Hepatic stellate cell (primary cell): Measurements from ENCODE around the gene PDK1.
"Not testable (repeated sequence)": the region's sequence is repeated elsewhere in the genome, so short reads cannot be mapped to it uniquely, and the experiment has no call there.

Source experiments
- DNase-seq: peaks from one replicate; pipeline ENCODE4 v3.0.0; 2011; ENCODE audit warnings: low spot score

The PDK1 gene

GRCh38 chr2:172555522-172556283, at the start of gene PDK1:
Gene PDK1 (plus strand): TSS chr2:172556090. CDS start chr2:172556151, 61 bp downstream.
- DNase-seq: peak; percentile 87

- DNase-seq: no peak
Measured at GRCh38 chr2:172507199-172507598, 48.7 kb upstream of the PDK1 start.

GRCh38 chr2:172510088-172510487, 45.8 kb upstream of the PDK1 start:
- no peak for DNase-seq

- DNase-seq: no peak
Measured at GRCh38 chr2:172510548-172510947, 45.3 kb upstream of the PDK1 start.

GRCh38 chr2:172512810-172513523, 42.9 kb upstream of the PDK1 start:
- no peak for DNase-seq

GRCh38 chr2:172513524-172513900, 42.4 kb upstream of the PDK1 start:
- DNase-seq: no peak

- no peak for DNase-seq
Measured at GRCh38 chr2:172513935-172514586, 41.8 kb upstream of the PDK1 start.

GRCh38 chr2:172516299-172516698, 39.6 kb upstream of the PDK1 start:
- DNase-seq: peak; percentile 7

- no peak for DNase-seq
Measured at GRCh38 chr2:172518995-172519394, 36.9 kb upstream of the PDK1 start.

GRCh38 chr2:172525601-172526000, 30.3 kb upstream of the PDK1 start:
- no peak for DNase-seq

GRCh38 chr2:172531309-172531708, 24.6 kb upstream of the PDK1 start:
- no peak for DNase-seq

GRCh38 chr2:172532461-172532860, 23.4 kb upstream of the PDK1 start:
- not testable (repeated sequence) for DNase-seq

GRCh38 chr2:172533687-172534086, 22.2 kb upstream of the PDK1 start:
- DNase-seq: no peak

- no peak for DNase-seq
Measured at GRCh38 chr2:172535119-172535518, 20.8 kb upstream of the PDK1 start.

GRCh38 chr2:172537851-172538250, 18.0 kb upstream of the PDK1 start:
- not testable (repeated sequence) for DNase-seq

GRCh38 chr2:172539767-172540166, 16.1 kb upstream of the PDK1 start:
- DNase-seq: no peak

GRCh38 chr2:172540421-172540820, 15.5 kb upstream of the PDK1 start:
- DNase-seq: no peak

- no peak for DNase-seq
Measured at GRCh38 chr2:172545408-172546075, 10.3 kb upstream of the PDK1 start.

- DNase-seq: no peak
Measured at GRCh38 chr2:172549131-172549530, 6.8 kb upstream of the PDK1 start.

GRCh38 chr2:172549802-172550201, 6.1 kb upstream of the PDK1 start:
- not testable (repeated sequence) for DNase-seq

GRCh38 chr2:172550419-172550818, 5.5 kb upstream of the PDK1 start:
- no peak for DNase-seq

- DNase-seq: peak; percentile 23
Measured at GRCh38 chr2:172551271-172551670, 4.6 kb upstream of the PDK1 start.
